ENCODE results near the gene RAD21L1. TPM values are rescaled to one million over a fixed set of nuclear protein-coding genes. Genes with fewer than 3 reads are reported as not detected.
A peak's percentile ranks its signal among the peaks of the same experiment; 100 is the strongest.

Gene RAD21L1
- total RNA-seq, 1 donor from 2014 or later = not detected

DNA sequence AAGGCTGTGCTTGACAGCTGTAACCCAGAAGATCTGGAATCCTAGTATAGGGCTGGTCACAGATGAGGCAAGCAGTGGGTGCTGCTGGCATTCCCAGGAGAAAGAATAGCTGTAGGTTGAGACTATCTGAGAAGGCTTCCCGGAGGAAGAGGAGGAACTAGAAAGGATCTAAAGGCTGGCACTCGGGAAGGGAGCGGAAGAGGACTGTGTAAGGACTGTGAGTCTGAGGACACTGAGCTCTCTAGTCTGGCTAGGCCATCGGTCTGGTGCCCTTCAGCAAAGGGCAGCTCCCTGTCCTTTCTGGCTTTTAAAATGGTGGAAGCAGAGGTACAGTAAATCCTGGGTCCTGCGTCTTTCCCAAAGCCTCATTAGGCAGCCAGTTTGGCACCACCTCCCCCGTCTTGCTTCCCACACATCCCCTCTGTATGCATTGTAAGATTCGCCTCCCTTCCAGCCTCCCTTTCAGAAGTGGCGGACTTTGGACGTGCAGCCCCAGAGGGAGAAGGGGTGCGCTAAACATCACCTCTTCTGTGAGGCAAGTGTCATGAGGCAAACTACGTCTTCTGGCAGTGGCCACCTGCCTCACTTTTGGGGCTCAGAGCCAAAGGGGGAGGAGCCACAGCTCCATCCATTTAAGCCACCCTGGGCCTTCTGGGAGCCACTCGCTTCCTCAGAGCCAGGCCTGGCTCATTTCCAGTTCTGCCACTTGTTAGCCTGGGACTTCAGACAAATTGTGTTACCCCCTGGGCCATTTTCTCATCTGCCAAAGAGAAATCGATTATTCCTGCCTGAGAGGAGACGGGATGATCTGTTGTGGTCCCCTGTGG lies 48.9 kb downstream of the RAD21L1 start:
- Mint-ChIP-seq H3K36me3 (no peaks in the 10 kb centered on the region), H3K4me1 (no peaks in the 10 kb centered on the region), H3K27me3 (ENCODE audit: insufficient read depth, low read depth) (no peaks in the 10 kb centered on the region), H3K9me3 (no peaks in the 10 kb centered on the region), H3K4me3 (no peak overlapping the region), H3K27ac (peak overlapping the region; percentile 35)
- Histone ChIP-seq H3K79me2 (ENCODE audit: low read depth) (no peaks in the 10 kb centered on the region), H2AFZ (replicated peaks) (no peak overlapping the region), H3K4me2 (no peak overlapping the region), H3K36me3 (no peaks in the 10 kb centered on the region), H3K9me3 (ENCODE audit: low read depth) (no peaks in the 10 kb centered on the region), H3K27me3 (no peaks in the 10 kb centered on the region), H3F3A (ENCODE audit: low read depth) (no peaks in the 10 kb centered on the region), H3K27ac (no peak overlapping the region), H4K20me1 (ENCODE audit: low read depth) (no peaks in the 10 kb centered on the region), H3K9ac (no peak overlapping the region), H3K4me3 (no peak overlapping the region), H3K4me1 (no peaks in the 10 kb centered on the region)
- no peak for TF ChIP-seq EZH2 (IDR thresholded peaks at IDR 0.05)
- TF ChIP-seq, protein P1, sequence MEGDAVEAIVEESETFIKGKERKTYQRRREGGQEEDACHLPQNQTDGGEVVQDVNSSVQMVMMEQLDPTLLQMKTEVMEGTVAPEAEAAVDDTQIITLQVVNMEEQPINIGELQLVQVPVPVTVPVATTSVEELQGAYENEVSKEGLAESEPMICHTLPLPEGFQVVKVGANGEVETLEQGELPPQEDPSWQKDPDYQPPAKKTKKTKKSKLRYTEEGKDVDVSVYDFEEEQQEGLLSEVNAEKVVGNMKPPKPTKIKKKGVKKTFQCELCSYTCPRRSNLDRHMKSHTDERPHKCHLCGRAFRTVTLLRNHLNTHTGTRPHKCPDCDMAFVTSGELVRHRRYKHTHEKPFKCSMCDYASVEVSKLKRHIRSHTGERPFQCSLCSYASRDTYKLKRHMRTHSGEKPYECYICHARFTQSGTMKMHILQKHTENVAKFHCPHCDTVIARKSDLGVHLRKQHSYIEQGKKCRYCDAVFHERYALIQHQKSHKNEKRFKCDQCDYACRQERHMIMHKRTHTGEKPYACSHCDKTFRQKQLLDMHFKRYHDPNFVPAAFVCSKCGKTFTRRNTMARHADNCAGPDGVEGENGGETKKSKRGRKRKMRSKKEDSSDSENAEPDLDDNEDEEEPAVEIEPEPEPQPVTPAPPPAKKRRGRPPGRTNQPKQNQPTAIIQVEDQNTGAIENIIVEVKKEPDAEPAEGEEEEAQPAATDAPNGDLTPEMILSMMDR (IDR thresholded peaks at IDR 0.05) = no peak
- TF ChIP-seq EZH2phosphoT487 (IDR thresholded peaks at IDR 0.05) = no peak
- DNase-seq (ENCODE audit: low spot score) = no peak

DNA sequence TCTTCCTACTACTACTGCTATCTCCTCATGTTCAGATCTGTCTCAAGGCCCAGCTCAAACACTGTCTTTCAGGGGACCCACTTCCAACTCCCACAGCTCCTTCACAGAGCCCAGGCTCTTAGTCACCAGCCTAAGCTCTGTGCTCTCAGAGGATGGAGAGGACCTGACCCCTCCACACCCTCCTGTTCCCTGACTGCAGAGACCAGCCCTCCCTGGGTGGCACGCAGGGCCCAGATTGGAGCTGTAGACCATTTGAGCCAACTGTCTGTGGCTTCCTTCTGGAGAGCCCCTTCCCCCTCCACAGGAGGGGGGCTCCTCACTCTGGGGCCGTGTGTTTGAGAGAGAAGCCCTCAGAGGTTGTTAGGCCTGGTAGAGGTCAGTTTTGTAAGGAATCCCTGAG lies 50.1 kb downstream of the RAD21L1 start:
- Mint-ChIP-seq H3K9me3 (no peaks in the 10 kb centered on the region), H3K4me3 (no peak overlapping the region), H3K4me1 (no peaks in the 10 kb centered on the region), H3K27me3 (ENCODE audit: insufficient read depth, low read depth) (no peaks in the 10 kb centered on the region), H3K36me3 (no peaks in the 10 kb centered on the region), H3K27ac (no peak overlapping the region)
- Histone ChIP-seq H3K4me1 (no peaks in the 10 kb centered on the region), H3K36me3 (no peaks in the 10 kb centered on the region), H3K4me3 (no peak overlapping the region), H2AFZ (replicated peaks) (no peak overlapping the region), H3K9ac (no peak overlapping the region), H3K27me3 (no peaks in the 10 kb centered on the region), H3K27ac (no peak overlapping the region), H4K20me1 (ENCODE audit: low read depth) (no peaks in the 10 kb centered on the region), H3K9me3 (ENCODE audit: low read depth) (no peaks in the 10 kb centered on the region), H3F3A (ENCODE audit: low read depth) (no peaks in the 10 kb centered on the region), H3K4me2 (no peak overlapping the region), H3K79me2 (ENCODE audit: low read depth) (no peaks in the 10 kb centered on the region)
- TF ChIP-seq EZH2 (IDR thresholded peaks at IDR 0.05) (no peak), EZH2phosphoT487 (IDR thresholded peaks at IDR 0.05) (no peak)
- TF ChIP-seq, protein P1 (IDR thresholded peaks at IDR 0.05) = no peak
- DNase-seq (ENCODE audit: low spot score) = no peak

DNA sequence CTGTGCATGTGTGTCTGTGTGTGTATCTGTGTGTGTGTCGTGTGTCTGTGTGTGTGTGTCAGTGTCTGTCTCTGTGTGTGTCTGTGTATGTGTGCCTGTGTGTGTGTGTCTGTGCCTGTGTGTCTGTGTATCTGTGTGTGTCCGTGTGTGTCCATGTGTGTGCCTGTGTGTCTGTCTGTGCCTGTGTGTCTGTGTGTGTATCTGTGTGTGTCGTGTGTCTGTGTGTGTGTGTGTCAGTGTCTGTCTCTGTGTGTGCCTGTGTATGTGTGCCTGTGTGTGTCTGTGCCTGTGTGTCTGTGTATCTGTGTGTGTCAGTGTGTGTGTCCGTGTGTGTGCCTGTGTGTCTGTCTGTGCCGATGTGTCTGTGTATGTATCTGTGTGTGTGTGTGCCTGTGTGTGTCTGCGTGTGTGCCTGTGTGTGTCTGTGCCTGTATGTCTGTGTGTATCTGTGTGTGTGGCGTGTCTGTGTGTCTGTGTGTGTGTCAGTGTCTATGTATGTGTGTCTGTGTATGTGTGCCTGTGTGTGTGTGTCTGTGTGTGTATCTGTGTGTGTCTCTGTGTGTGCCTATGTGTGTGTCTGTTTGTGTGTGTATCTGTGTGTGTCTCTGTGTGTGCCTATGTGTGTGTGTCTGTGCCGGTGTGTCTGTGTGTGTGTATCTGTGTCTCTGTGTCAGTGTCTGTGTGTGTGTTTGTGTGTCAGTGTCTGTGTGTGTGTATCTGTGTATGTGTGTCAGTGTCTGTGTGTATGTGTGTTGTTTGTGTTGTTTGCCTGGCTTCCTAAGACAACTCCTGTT lies 51.9 kb downstream of the RAD21L1 start:
- no peaks in the 10 kb centered on the region for H3K27me3 Mint-ChIP-seq (ENCODE audit: insufficient read depth, low read depth)
- H3K4me2 ChIP-seq = no peak overlapping the region
- H3K27ac Mint-ChIP-seq = no peak overlapping the region
- peaks cover 2% of the 10 kb centered on the region for H3K4me1 ChIP-seq
- no peaks in the 10 kb centered on the region for H3K79me2 ChIP-seq (ENCODE audit: low read depth)
- H3K4me1 Mint-ChIP-seq = no peaks in the 10 kb centered on the region
- H2AFZ ChIP-seq (replicated peaks) = no peak overlapping the region
- no peak overlapping the region for H3K4me3 ChIP-seq
- no peaks in the 10 kb centered on the region for H3F3A ChIP-seq (ENCODE audit: low read depth)
- no peaks in the 10 kb centered on the region for H3K36me3 ChIP-seq
- H3K9me3 Mint-ChIP-seq = no peaks in the 10 kb centered on the region
- H3K9me3 ChIP-seq (ENCODE audit: low read depth) = no peaks in the 10 kb centered on the region
- no peaks in the 10 kb centered on the region for H3K36me3 Mint-ChIP-seq
- H3K9ac ChIP-seq = no peak overlapping the region
- no peak overlapping the region for H3K4me3 Mint-ChIP-seq
- TF ChIP-seq, protein P1 (IDR thresholded peaks at IDR 0.05) = no peak
- TF ChIP-seq EZH2 (IDR thresholded peaks at IDR 0.05) (no peak), EZH2phosphoT487 (IDR thresholded peaks at IDR 0.05) (no peak)
- H4K20me1 ChIP-seq (ENCODE audit: low read depth) = no peaks in the 10 kb centered on the region
- no peaks in the 10 kb centered on the region for H3K27me3 ChIP-seq
- no peak overlapping the region for H3K27ac ChIP-seq
- DNase-seq (ENCODE audit: low spot score) = no peak
